T-helper 1 cell (primary cell): Measurements from ENCODE around the gene SLC39A11.
"Not testable (repeated sequence)": the region's sequence is repeated elsewhere in the genome, so short reads cannot be mapped to it uniquely, and the experiment has no call there.

Experiments
- DNase-seq, 5 donors: peaks; one replicate each; pipeline ENCODE4 v3.0.0-alpha.2; 2012 to 2020

Gene SLC39A11

GRCh38 chr17:73071066-73071999 lies 21.2 kb downstream of the SLC39A11 start:
- no peak for DNase-seq

GRCh38 chr17:73069841-73070240 lies 22.6 kb downstream of the SLC39A11 start:
- DNase-seq = no peak

GRCh38 chr17:73069164-73069770 lies 23.2 kb downstream of the SLC39A11 start:
- no peak for DNase-seq

- DNase-seq = no peak
Observed at GRCh38 chr17:73068322-73069153, 23.9 kb downstream of the SLC39A11 start.

GRCh38 chr17:73067699-73068098 lies 24.8 kb downstream of the SLC39A11 start:
- DNase-seq = not testable (repeated sequence)

- DNase-seq = no peak
Observed at GRCh38 chr17:73067075-73067474, 25.4 kb downstream of the SLC39A11 start.

- no peak for DNase-seq
Observed at GRCh38 chr17:73066148-73066884, 26.2 kb downstream of the SLC39A11 start.

- DNase-seq = no peak
Observed at GRCh38 chr17:73065376-73065775, 27.1 kb downstream of the SLC39A11 start.

- no peak for DNase-seq
Observed at GRCh38 chr17:73064084-73064938, 28.2 kb downstream of the SLC39A11 start.

GRCh38 chr17:73062726-73063125 lies 29.8 kb downstream of the SLC39A11 start:
- DNase-seq = no peak

GRCh38 chr17:73061161-73061560 lies 31.3 kb downstream of the SLC39A11 start:
- DNase-seq = no peak

GRCh38 chr17:73060721-73061120 lies 31.8 kb downstream of the SLC39A11 start:
- DNase-seq = no peak

- not testable (repeated sequence) for DNase-seq
Observed at GRCh38 chr17:73059713-73060112, 32.8 kb downstream of the SLC39A11 start.

- no peak for DNase-seq
Observed at GRCh38 chr17:73058022-73058421, 34.5 kb downstream of the SLC39A11 start.

GRCh38 chr17:73057196-73057595 lies 35.3 kb downstream of the SLC39A11 start:
- no peak for DNase-seq

- DNase-seq = no peak
Observed at GRCh38 chr17:73052923-73053322, 39.6 kb downstream of the SLC39A11 start.

- no peak for DNase-seq
Observed at GRCh38 chr17:73050797-73051196, 41.7 kb downstream of the SLC39A11 start.

- DNase-seq = no peak
Observed at GRCh38 chr17:73048170-73048569, 44.3 kb downstream of the SLC39A11 start.

GRCh38 chr17:73045724-73046123 lies 46.8 kb downstream of the SLC39A11 start:
- no peak for DNase-seq

GRCh38 chr17:73043686-73044581 lies 48.6 kb downstream of the SLC39A11 start:
- no peak for DNase-seq
